HK-2 (cell line): Measurements from ENCODE around the gene PLCXD1.
"Not testable (repeated sequence)": the region's sequence is repeated elsewhere in the genome, so short reads cannot be mapped to it uniquely, and the experiment has no call there.

Source experiments
- DNase-seq: peaks from one replicate; pipeline ENCODE4 v3.0.0-alpha.2; 2018; ENCODE audit not compliant: unreplicated experiment

Gene PLCXD1

DNA sequence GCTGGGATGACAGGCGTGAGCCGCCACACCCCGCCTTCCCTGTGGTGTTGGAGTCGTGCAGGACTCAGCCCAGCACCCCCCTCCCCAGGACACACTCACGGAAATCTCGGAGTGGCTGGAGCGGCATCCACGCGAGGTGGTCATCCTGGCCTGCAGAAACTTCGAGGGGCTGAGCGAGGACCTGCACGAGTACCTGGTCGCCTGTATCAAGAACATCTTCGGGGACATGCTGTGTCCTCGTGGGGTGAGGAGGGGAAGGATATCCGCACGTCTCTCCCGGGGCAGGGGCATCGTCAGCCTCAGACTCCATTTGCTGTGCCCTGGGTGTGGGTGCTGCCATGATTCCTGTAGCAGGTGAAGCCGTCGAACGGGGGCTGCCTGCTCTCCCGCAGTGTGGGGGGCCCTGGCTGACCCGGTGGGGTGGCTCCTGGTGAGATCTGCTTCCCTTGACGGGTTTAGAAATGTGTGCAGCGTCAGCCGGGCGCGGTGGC is 10.3 kb downstream of the PLCXD1 start:
- no peak for DNase-seq

DNA sequence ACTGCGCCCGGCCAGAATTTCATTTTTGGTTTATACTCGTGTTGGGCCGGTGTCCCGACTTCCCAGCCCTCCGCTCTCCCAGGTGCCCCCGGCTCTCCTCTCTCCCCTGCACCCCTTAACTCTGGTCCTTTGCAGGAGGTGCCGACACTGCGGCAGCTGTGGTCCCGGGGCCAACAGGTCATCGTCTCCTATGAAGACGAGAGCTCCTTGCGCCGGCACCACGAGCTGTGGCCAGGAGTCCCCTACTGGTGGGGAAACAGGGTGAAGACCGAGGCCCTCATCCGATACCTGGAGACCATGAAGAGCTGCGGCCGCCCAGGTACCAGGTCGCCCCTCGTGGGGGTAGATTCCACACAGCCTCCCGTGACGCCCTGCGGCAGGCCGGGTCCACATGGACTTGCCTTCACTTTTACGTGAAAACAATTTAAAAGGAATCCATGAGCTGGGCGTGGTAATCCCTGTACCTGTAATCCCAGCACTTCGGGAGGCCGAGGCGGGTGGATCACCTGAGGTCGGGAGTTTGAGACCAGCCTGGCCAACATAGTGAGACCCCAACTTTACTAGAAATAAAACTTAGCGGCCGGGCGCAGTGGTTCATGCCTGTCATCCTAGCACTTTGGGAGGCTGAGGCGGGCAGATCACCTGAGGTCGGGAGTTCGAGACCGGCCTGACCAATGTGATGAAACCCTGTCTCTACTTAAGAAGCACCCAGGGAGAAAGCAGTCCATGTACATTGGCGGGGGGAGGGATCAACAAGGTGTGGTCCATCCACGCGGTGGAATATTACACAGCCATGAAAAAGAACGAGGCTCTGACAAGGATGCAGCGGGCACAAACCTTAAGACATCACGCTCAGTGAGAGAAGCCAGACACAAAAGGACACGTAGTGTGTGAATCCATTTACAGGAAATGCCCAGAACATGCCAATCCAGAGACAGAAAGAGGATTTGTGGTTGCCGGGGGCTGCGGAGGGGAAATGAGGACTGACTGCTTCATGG is 12.0 kb downstream of the PLCXD1 start:
- no peak for DNase-seq

DNA sequence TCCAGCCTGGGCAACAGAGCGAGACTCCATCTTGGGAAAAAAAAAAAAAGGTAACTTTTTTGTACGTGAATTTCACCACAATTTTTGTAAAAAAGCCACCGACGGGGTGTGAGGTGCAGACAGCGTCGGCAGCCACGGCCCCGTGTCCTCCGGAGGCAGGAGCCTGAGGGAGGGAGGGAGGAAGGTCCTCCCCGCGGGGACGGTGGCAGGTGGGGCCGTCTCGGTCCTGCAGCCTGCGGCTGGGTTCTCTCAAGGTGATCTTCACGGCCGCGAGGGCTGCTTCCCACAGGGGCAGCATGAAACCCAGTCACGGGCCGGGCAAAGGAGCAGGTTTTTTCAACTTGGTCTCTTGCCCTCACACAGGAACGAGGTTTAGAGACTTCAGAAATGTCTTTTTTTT is 14.0 kb downstream of the PLCXD1 start:
- no peak for DNase-seq

DNA sequence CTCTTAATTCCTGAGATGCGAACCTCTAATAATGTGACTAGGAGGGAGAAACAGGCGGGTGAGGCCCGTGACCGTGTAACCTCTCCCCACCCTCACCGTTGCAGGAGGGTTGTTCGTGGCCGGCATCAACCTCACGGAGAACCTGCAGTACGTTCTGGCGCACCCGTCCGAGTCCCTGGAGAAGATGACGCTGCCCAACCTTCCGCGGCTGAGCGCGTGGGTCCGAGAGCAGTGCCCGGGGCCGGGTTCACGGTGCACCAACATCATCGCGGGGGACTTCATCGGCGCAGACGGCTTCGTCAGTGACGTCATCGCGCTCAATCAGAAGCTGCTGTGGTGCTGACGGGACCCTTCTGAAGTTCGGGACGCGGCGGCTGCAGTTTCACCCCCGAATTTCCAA is 17.8 kb downstream of the PLCXD1 start:
- no peak for DNase-seq

DNA sequence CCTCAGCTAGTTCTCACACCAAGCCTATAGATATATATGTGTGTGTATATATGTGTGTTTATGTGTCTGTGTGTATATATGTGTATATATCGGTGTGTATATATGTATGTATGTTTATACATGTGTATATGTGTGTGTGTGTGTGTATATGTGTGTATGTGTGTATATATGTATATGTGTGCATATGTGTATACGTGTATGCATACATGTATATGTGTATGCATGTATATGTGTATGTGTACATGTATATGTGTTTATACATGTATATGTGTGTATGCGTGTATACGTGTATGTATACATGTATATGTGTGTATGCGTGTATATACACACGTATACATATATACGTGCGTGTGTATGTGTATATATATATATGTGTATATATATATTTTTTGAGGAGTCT is 19.2 kb downstream of the PLCXD1 start:
- DNase-seq: no peak

DNA sequence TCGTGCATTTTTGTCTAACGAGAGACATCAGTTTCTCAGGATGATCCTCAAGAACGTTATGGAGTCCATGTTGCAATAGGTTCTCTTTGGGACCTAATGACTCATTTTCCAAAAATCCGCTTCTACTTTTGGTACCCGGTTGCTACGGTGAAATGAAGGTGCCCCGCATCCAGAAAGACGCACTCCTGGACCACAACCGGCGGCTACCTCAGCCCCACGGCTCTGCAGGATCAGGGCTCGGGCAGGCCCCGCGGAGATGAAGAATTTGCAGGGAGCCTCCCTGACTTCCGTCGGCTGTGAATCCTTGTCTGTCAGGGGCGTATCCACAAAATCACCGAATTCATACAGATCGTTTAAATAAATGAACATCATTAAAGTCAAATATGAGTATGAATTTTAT is 21.8 kb downstream of the PLCXD1 start:
- no peak for DNase-seq

DNA sequence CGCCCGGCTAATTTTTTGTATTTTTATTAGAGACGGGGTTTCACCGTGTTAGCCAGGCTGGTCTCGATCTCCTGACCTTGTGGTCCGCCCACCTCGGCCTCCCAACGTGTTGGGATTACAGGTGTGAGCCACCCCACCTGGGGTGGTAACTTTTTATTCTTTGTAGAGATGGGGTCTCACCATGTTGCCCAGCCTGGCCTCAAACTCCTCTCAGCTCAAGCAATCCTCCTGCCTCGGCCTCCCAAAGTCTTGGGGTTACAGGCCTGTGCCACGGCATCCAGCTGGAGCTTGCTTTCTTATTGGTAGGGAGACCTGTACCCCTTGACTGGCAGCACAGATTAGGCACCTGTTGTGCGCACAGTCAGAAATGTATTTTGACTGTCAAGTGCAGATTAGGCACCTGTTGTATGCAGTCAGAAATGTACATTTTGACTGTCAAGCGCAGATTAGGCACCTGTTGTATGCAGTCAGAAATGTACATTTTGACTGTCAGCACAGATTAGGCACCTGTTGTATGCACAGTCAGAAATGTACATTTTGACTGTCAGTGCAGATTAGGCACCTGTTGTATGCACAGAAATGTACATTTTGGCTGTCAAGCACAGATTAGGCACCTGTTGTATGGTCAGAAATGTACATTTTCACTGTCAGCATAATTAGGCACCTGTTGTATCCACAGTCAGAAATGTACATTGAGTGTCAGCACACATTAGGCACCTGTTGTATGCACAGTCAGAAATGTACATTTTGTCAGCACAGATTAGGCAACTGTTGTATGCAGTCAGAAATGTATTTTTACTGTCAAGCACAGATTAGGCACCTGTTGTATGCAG is 24.8 kb downstream of the PLCXD1 start:
- not testable (repeated sequence) for DNase-seq

DNA sequence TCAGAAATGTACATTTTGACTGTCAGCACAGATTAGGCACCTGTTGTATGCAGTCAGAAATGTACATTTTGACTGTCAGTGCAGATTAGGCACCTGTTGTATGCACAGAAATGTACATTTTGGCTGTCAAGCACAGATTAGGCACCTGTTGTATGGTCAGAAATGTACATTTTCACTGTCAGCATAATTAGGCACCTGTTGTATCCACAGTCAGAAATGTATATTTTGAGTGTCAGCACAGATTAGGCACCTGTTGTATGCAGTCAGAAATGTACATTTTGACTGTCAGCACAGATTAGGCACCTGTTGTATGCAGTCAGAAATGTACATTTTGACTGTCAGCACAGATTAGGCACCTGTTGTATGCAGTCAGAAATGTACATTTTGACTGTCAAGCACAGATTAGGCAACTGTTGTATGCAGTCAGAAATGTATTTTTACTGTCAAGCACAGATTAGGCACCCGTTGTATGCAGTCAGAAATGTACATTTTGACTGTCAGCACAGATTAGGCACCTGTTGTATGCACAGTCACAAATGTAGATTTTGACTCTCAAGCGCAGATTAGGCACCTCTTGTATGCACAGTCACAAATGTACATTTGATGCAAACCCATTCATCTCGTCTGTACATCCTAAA is 25.6 kb downstream of the PLCXD1 start:
- DNase-seq: not testable (repeated sequence)

DNA sequence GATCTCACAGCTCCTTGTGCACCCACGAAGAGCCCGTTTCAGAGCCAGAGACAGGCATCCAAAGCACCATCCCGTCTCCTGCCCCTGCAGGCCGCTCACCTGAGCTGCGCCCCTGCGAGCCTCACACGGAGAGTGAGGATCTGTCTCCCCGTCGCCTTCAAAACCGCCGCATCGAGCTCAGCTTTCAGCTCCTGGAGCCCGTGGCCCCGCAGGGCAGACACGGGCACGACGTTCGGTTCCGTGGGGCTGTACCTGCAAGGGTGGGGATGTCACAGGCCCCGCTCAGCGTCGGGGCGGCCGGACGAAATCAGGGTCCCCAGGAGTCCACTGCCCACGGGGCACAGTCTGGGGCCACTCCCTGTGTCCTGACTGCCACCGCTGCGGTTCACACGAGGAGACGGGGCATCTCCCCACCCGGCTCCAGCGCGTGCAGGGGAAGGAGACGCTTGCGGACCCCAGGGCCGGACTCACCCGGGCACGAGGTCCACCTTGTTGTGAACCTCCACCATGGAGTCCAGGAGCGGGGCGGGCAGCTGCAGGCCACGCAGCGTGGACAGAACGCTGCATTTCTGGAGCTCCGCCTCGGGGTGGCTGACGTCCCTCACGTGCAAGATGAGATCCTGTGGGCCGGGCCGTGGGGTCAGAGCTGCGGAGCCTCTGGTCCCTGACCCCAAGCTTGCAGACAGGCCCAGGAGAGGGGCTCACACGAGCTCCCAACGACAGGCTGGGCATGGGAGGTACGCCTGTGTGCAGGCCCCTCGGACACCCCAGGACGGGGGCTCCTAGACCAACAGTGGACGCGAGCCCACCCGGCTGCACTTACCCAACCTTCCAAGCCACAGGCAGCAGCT is 26.3 kb downstream of the PLCXD1 start:
- no peak for DNase-seq

DNA sequence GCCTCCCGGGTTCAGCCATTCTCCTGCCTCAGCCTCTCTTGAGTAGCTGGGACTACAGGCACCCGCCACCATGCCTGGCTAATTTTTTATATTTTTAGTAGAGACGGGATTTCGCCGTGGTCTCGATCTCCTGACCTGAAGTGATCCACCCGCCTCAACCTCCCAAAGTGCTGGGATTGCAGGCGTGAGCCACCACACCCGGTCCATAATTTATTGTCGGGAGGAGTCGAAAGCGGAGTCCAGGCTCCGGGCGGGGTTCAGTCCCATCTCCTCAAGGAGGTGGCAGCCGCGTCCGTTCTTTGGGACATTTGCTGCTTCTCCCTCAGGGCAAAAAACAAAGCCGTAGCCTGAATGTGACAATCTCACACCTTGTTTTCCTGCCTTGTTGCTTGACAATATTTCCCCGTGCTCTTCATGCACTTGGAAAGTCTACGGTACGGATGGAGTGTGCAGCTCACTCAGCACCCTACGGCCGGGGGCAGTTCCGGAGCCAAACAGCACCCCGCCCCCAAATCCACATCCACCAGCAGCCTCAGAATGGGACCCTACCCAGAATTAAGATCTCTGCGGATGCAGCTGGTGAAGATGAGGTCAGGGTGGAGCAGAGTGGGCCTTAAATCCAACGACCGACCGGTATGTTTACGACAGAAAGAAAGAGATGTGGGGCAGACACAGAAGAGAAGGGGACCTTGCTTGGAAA is 27.8 kb downstream of the PLCXD1 start:
- DNase-seq: no peak

DNA sequence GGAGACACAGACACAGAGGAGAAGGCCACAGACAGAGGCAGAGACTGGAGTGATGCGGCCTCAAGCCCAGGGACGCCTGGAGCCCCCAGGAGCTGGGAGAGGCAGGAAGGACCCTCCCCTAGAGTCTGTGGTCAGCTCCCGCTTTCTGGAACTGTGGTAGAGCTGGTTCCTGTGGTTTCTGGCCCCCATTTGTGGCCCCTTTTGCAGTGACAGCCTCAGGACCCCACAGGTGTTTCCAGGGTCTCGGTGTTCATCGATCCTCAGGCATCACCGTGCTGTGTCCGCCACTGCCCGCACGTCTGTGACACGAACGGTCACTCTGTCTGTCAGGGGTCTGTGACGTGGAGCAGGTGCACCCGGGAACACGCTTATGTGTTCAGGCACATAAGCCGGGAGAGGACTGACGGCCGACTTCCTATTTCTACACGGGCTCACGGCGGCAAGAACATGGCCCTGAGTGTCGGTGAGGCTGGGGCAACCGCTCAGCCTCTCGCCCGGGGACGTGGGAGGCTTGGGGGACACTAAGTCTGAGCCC is 29.5 kb downstream of the PLCXD1 start:
- no peak for DNase-seq

DNA sequence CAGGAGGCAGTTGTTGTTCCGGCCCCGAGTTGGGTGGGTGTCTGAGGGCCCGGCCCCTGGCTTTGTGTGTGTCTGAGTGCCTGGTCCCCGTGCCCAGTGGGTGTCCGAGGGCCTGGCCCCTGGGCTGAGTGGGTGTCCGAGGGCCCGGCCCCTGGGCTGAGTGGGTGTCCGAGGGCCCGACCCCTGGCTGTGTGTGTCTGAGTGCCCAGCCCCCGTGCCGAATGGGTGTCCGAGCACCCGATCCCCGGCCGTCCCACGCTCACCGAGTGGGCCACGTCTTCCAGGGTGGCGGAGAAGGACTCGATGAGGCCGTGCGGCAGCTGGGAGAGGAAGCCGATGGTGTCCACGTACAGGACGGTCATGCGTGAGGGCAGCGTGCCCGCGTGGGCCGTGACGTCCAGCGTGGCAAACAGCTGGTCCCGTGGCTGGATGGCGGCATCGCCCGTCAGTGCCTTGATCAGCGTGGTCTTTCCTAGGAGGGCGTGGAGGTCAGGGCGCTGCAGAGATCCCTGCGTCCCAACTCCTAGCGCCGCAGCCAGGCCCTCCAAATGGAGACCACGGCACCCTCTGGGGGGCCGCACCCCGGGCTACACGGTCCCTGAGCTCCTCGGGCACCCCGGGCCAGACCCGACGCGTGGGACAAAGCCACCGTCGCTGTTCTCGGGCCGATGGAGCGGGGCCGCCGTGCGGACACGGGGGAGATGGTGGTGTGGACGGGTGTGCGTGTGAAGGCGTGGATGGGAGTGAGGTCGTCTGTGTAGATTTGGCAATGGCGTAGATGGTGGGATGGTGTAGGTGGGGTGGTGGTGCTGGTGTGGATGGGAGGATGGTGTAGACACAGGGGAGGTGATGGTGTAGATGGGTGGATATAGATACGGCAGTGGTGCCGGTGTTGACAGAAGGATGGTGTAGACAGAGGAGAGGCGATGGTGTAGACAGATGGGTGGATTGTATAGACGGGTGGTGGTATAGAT is 30.3 kb downstream of the PLCXD1 start:
- no peak for DNase-seq

DNA sequence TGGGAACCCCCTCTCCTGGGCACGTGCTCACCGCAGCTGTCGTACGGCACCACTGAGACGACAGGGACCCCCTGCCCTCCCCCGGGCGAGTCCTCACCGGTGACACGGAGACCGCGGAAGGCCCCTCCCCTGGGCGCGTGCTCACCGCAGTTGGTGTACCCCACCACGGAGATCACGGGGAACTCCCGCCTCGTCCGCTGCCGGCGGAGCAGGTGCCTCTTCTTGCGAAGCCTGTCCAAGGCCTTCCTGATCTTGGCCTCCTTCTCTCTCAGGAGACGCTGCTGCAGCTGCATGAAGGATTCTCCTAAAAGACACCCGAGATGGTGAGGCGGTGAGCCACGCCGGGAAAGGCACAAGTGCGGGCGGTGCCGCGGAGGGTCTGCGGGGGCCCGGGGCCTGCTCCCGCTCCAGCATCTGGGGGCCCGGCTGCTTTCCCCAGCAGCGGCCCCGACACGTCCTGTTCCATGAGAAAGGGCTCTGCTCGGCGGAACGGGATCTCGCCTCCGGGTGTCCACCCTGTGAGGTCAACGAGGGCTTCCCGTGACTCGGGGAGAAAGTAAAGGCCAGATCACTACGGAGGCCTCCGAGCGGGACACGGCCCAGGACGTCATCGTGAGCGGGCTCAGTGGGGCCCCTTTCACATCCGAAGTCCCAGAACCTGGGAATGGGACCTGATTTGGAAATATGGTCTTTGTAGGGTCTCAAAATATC is 31.6 kb downstream of the PLCXD1 start:
- DNase-seq: no peak

DNA sequence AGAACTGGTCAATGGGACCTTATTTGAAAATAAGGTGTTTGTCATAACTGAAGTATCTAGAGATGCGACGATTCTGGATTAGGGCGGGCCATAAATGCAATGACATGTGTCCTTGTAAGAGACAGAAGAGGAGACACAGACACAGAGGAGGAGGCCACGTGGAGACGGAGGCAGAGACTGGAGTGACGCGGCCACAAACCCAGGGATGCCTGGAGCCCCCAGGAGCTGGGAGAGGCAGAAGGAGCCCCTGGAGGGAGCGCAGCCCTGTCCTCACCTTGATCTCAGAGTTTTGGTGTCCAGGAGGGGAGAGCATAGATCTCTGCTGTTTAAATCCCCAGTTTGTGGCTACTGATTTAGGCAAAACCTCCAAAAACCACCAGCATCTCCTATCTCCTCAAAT is 32.4 kb downstream of the PLCXD1 start:
- DNase-seq: no peak

DNA sequence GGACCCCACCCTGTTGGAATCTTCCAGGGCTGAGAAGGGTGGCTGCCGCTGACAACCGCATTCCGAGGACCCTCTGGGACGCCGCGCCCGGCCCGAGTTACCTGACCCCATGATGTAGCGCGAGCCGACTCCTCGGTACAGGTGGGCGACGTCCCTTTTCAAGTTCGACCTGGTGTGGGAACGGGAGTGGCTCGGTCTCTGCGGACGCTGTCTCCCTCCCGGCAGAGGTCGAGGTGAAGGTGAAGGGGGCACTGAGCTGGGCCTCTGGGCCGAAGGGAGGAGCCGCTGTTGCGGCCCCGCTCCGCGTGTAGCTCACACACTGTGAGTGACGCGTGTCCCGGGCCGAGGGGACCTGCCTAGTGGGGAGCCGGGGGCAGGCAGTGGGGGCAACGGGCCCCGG is 32.9 kb downstream of the PLCXD1 start:
- no peak for DNase-seq

DNA sequence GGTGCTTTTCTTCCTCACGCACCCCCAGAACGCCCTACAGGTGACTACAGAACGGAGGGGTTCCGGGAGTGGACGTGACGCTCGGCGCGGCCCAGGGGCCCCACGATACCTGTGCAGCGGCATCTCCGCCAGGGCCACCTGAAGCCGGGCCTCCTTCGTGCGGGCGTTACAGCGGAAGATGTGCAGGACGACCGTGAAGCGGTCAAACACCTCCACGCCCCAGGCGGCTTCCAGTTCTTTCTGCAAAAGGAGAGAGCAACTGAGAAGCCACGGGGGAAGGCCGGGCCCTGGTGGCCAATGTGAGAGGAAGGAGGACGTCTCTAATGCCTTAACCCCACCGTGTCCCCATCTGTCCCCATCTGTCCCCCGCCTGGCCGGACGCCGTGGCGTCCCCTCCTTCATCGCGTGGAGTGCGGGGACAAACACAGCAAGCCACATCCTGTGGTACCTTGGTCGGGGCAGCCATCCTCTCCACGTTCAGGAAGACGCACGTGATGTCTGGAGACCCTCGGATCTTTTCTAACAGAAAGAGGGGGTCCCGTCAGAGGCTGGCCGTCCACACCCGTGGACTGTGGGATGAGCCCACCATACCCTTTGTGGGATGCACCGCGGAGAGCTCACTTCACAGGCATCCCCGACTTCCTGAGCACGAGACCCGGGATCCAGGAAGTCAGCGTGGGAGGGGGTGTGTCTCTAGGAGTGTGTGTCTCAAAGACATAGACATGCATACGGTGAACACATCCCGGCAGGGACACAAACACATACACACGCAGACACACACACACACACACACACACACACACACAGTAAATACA is 33.8 kb downstream of the PLCXD1 start:
- DNase-seq: no peak
